Neuron (in vitro differentiated cells): ENCODE measurements around the gene HCFC1.

Experiments
- H2AFZ ChIP-seq: one replicate; pipeline ENCODE4 v1.6.1; 2013; ENCODE audit warnings: low read depth, mild to moderate bottlenecking, inconsistent platforms, low read length, moderate library complexity
- H3K27me3 ChIP-seq: one replicate; pipeline ENCODE4 v1.6.1; 2013; ENCODE audit warnings: low read length; ENCODE audit not compliant: insufficient read depth
- H3K36me3 ChIP-seq: one replicate; pipeline ENCODE4 v1.6.1; 2013; ENCODE audit warnings: low read length; ENCODE audit not compliant: insufficient read depth
- H3K4me1 ChIP-seq: one replicate; pipeline ENCODE4 v1.6.1; 2013; ENCODE audit warnings: low read length; ENCODE audit not compliant: insufficient read depth
- H3K4me3 ChIP-seq: 2 replicates; pipeline ENCODE4 v1.5.1; 2013; ENCODE audit warnings: mild to moderate bottlenecking, low read length, moderate library complexity
- H3K9me3 ChIP-seq: one replicate; pipeline ENCODE4 v1.6.1; 2013; ENCODE audit warnings: low read length

HCFC1 gene

GRCh38 chrX:153971450-153972367 is at the start of gene HCFC1:
HCFC1 (minus strand) TSS chrX:153971818; CDS start chrX:153970840, 978 bp downstream.
- H2AFZ ChIP-seq: peak within 1 kb of the TSS; percentile 85
- peaks cover 48% of the 10 kb centered on the region for H3K4me1 ChIP-seq
- peak within 1 kb of the TSS; percentile 96 for H3K4me3 ChIP-seq
- no peaks in the 10 kb centered on the region for H3K27me3 ChIP-seq
- H3K9me3 ChIP-seq: no peaks in the 10 kb centered on the region
- no peaks in the 10 kb centered on the region for H3K36me3 ChIP-seq

GRCh38 chrX:154021131-154021611 is 49.6 kb upstream of the HCFC1 start:
- no peaks in the 10 kb centered on the region for H3K9me3 ChIP-seq
- no peak overlapping the region for H2AFZ ChIP-seq
- no peak overlapping the region for H3K4me3 ChIP-seq
- H3K27me3 ChIP-seq: peaks cover 7% of the 10 kb centered on the region
- peaks cover 24% of the 10 kb centered on the region for H3K4me1 ChIP-seq
- peaks cover 3% of the 10 kb centered on the region for H3K36me3 ChIP-seq

- no peaks in the 10 kb centered on the region for H3K9me3 ChIP-seq
- peaks cover 6% of the 10 kb centered on the region for H3K27me3 ChIP-seq
- H3K4me3 ChIP-seq: peak overlapping the region; percentile 57
- H3K4me1 ChIP-seq: peaks cover 24% of the 10 kb centered on the region
- no peak overlapping the region for H2AFZ ChIP-seq
- H3K36me3 ChIP-seq: peaks cover 3% of the 10 kb centered on the region
Observed at GRCh38 chrX:154020536-154021115, 49.0 kb upstream of the HCFC1 start.

- Histone ChIP-seq H2AFZ (no peak within 1 kb of the TSS), H3K4me3 (peak within 1 kb of the TSS; percentile 57)
Observed at GRCh38 chrX:154019633-154020528, 48.3 kb upstream of the HCFC1 start, which contains the start of gene IRAK1. IRAK1 (minus strand) TSS chrX:154019902; CDS start chrX:154019812, 90 bp downstream.

GRCh38 chrX:154019061-154019621 is 47.5 kb upstream of the HCFC1 start:
- Histone ChIP-seq H3K4me3 (peak overlapping the region; percentile 57), H3K27me3 (peaks cover 4% of the 10 kb centered on the region), H2AFZ (no peak overlapping the region), H3K9me3 (no peaks in the 10 kb centered on the region), H3K36me3 (peaks cover 3% of the 10 kb centered on the region), H3K4me1 (peaks cover 21% of the 10 kb centered on the region)

More at GRCh38 chrX:154019633-154020528, 48.3 kb upstream of the HCFC1 start, which contains the start of gene IRAK1:
- no peaks in the 10 kb centered on the region for H3K9me3 ChIP-seq
- peaks cover 22% of the 10 kb centered on the region for H3K4me1 ChIP-seq
- H3K36me3 ChIP-seq: peaks cover 3% of the 10 kb centered on the region
- peaks cover 6% of the 10 kb centered on the region for H3K27me3 ChIP-seq

GRCh38 chrX:154018518-154019060 is 47.0 kb upstream of the HCFC1 start:
- Histone ChIP-seq H3K4me1 (peaks cover 21% of the 10 kb centered on the region), H2AFZ (no peak overlapping the region), H3K9me3 (no peaks in the 10 kb centered on the region), H3K27me3 (peaks cover 4% of the 10 kb centered on the region), H3K4me3 (peak overlapping the region; percentile 57), H3K36me3 (peaks cover 3% of the 10 kb centered on the region)

- no peak overlapping the region for H2AFZ ChIP-seq
Observed at GRCh38 chrX:154017766-154018517, 46.3 kb upstream of the HCFC1 start.

GRCh38 chrX:154016366-154017076 is 44.9 kb upstream of the HCFC1 start:
- no peak overlapping the region for H2AFZ ChIP-seq
- H3K36me3 ChIP-seq: peaks cover 3% of the 10 kb centered on the region
- no peak overlapping the region for H3K4me3 ChIP-seq
- H3K27me3 ChIP-seq: peaks cover 7% of the 10 kb centered on the region
- peaks cover 14% of the 10 kb centered on the region for H3K4me1 ChIP-seq
- H3K9me3 ChIP-seq: no peaks in the 10 kb centered on the region

More at GRCh38 chrX:154017766-154018517, 46.3 kb upstream of the HCFC1 start:
- Histone ChIP-seq H3K4me3 (no peak overlapping the region), H3K4me1 (peaks cover 18% of the 10 kb centered on the region), H3K27me3 (peaks cover 4% of the 10 kb centered on the region), H3K36me3 (peaks cover 3% of the 10 kb centered on the region), H3K9me3 (no peaks in the 10 kb centered on the region)

- Histone ChIP-seq H3K27me3 (peaks cover 9% of the 10 kb centered on the region), H3K36me3 (peaks cover 3% of the 10 kb centered on the region), H3K4me1 (peaks cover 10% of the 10 kb centered on the region), H3K4me3 (no peak overlapping the region), H3K9me3 (no peaks in the 10 kb centered on the region), H2AFZ (no peak overlapping the region)
Observed at GRCh38 chrX:154015581-154016264, 44.1 kb upstream of the HCFC1 start.

GRCh38 chrX:154014429-154015380 is 43.1 kb upstream of the HCFC1 start:
- H3K4me1 ChIP-seq: peaks cover 6% of the 10 kb centered on the region
- peaks cover 3% of the 10 kb centered on the region for H3K36me3 ChIP-seq
- peaks cover 9% of the 10 kb centered on the region for H3K27me3 ChIP-seq
- H3K9me3 ChIP-seq: no peaks in the 10 kb centered on the region
- no peak overlapping the region for H3K4me3 ChIP-seq
- no peak overlapping the region for H2AFZ ChIP-seq
